MCF 10A (cell line): ENCODE results near the gene ST3GAL5. TPM values are rescaled to one million over a fixed set of nuclear protein-coding genes. Genes with fewer than 3 reads are reported as not detected.

Source experiments
- BruUV-seq: library from RNA; stranded (reverse); fragments of 400-500 nt; replicated peaks from 2 replicates; lab custom pipeline; 2021; lab: Mats Ljungman, UMichigan
- CTCF ChIA-PET: fragments of 300-600 bp; sonication (Branson Sonifier 250); formaldehyde crosslinking; extraction: SDS; loops from one replicate; lab custom pipeline; 2021; ENCODE audit warnings: antibody characterized with exemption, inconsistent platforms; lab: Yijun Ruan, JAX
- POLR2A ChIA-PET: fragments of 300-600, 350-650 bp; sonication (Branson Sonifier 250); formaldehyde crosslinking; extraction: SDS; loops from one replicate; lab custom pipeline; 2020; ENCODE audit warnings: antibody characterized with exemption, inconsistent platforms; lab: Yijun Ruan, JAX
- DNase-seq: peaks from one replicate; pipeline ENCODE4 v3.0.0-alpha.2; 2018; ENCODE audit not compliant: unreplicated experiment
- H3K27ac Mint-ChIP-seq: one replicate; pipeline ENCODE4 v1.8.0; 2022; ENCODE audit warnings: mild to moderate bottlenecking, low read depth, mixed read lengths; ENCODE audit not compliant: unreplicated experiment
- H3K27me3 Mint-ChIP-seq: one replicate; pipeline ENCODE4 v1.8.0; 2022; ENCODE audit warnings: mixed read lengths; ENCODE audit not compliant: insufficient read depth, unreplicated experiment
- H3K36me3 Mint-ChIP-seq: one replicate; pipeline ENCODE4 v1.8.0; 2022; ENCODE audit warnings: mild to moderate bottlenecking, moderate library complexity, mixed read lengths; ENCODE audit not compliant: insufficient read depth, unreplicated experiment
- H3K4me1 Mint-ChIP-seq: one replicate; pipeline ENCODE4 v1.8.0; 2022; ENCODE audit warnings: mixed read lengths; ENCODE audit not compliant: insufficient read depth, unreplicated experiment
- H3K4me3 Mint-ChIP-seq: one replicate; pipeline ENCODE4 v1.8.0; 2022; ENCODE audit warnings: mild to moderate bottlenecking, moderate library complexity, mixed read lengths; ENCODE audit not compliant: unreplicated experiment
- H3K9me3 Mint-ChIP-seq: one replicate; pipeline ENCODE4 v1.8.0; 2022; ENCODE audit warnings: mixed read lengths; ENCODE audit not compliant: unreplicated experiment
- intact Hi-C: fragments of 100-400 bp; cut with micrococcal nuclease; formaldehyde crosslinking; loops from 2 replicates; pipeline ENCODE4 v1.14.1; 2022
- total RNA-seq: library from RNA; stranded (reverse); gene quantifications from 2 replicates; pipeline ENCODE4 v1.2.3, GENCODE V29; 2022
- TF ChIP-seq, protein P1 (sequence below): fragments of 200-600 bp; IDR thresholded peaks from one replicate; pipeline ENCODE4 v1.8.0; 2022; ENCODE audit warnings: antibody characterized with exemption, mild to moderate bottlenecking; ENCODE audit not compliant: unreplicated experiment

The ST3GAL5 gene
- total RNA-seq, 1 experiment from 2014 or later, result 2.3 TPM

DNA sequence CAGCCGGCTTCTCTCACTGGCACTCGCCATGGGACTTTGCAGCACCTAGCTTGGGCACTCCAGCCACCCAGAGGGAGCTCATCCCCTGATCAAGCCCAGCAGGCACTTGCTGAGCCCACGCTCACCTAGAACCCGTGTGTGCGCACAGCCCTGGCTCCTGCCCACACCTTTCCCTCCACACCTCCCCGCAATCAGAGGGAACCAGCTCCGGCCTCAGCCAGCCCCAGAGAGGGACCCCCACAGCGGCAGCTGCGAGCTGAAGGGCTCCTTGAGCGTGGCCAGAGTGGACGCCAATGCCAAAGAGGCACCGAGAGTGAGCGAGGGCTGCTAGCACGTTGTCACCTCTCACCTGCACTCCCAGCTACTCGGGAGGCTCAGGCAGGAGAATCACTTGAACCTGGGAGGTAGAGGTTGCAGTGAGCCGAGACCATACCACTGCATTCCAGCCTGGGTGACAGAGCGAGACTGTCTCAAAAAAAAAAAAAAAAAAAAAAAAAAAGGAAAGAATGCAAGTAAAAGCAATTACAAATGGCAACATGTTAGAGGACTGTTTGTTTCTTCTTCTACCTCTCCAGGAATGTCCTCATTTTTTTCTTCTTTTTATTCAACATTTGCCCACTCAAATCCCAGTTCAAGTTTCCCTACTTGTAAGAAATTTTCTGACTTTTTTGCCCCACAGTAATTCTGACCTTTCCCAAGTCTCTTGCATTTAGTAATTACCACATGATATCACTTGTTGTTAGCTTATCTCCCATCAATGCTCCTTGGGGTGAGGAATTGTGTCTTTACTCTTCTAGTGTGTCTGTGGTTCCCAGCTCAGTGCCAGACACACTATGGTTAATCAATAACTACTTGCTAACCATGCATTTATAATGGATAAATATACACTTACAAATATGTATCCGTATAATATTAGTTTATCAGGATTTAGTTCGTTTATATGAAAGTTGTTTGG is 40.6 kb upstream of the ST3GAL5 start:
- H3K27me3 Mint-ChIP-seq, result no peaks in the 10 kb centered on the region
- ChIA-PET CTCF (interaction anchor here (0.6 to 1.9 kb wide), 8 partner anchors 7 to 1349 kb away, joined by 3 to 9 read pairs (median 4); partner anchors contain the start of gene ST3GAL5), POLR2A (interaction anchor here (0.6 to 2.7 kb wide), 9 partner anchors 10 to 314 kb away, joined by 3 to 10 read pairs (median 4); partner anchors contain the start of gene PTCD3)
- H3K27ac Mint-ChIP-seq, result no peak overlapping the region
- BruUV-seq, result no TSS peak
- no peaks in the 10 kb centered on the region for H3K36me3 Mint-ChIP-seq
- TF ChIP-seq, protein P1, sequence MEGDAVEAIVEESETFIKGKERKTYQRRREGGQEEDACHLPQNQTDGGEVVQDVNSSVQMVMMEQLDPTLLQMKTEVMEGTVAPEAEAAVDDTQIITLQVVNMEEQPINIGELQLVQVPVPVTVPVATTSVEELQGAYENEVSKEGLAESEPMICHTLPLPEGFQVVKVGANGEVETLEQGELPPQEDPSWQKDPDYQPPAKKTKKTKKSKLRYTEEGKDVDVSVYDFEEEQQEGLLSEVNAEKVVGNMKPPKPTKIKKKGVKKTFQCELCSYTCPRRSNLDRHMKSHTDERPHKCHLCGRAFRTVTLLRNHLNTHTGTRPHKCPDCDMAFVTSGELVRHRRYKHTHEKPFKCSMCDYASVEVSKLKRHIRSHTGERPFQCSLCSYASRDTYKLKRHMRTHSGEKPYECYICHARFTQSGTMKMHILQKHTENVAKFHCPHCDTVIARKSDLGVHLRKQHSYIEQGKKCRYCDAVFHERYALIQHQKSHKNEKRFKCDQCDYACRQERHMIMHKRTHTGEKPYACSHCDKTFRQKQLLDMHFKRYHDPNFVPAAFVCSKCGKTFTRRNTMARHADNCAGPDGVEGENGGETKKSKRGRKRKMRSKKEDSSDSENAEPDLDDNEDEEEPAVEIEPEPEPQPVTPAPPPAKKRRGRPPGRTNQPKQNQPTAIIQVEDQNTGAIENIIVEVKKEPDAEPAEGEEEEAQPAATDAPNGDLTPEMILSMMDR, result no peak
- DNase-seq, result no peak
- intact Hi-C loops, result no loop called here
- peaks cover 50% of the 10 kb centered on the region for H3K4me1 Mint-ChIP-seq
- no peaks in the 10 kb centered on the region for H3K9me3 Mint-ChIP-seq
- H3K4me3 Mint-ChIP-seq, result no peak overlapping the region

DNA sequence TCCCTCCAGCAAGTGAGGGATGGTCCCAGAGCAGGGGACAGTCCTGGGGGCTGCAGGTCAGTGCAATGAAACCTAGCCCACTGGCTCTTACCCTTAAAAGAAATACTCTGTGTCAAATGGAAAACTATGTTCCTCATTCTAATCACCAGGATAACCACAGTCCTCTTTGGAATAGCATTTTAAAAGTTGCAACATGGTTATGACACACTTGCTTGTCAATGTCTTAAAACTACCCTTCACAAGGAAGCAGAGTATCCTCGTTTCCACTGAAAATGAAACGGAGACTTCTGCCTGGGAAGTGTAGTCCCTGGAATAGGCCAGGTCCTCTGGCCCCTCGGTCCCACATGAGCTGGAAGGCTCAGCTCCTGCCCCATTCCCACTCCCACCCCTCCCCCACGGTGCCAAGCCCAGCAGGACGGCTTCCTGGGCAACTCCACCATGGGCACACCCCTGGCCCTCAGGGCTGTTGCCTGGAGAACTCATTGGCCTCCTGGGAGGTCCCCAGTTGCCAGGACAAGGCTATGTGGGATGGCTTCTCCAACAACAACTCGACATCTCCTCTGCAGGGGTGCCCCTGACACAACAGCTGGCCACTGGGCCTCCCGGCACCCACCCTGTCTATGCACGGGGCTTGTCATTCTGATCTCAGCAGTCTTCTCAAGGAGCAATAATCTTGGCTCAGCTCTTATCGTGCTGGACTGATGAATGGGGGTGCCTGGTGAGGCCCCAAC is 38.3 kb upstream of the ST3GAL5 start:
- Mint-ChIP-seq H3K27ac (peak overlapping the region; percentile 65), H3K4me1 (peaks cover 44% of the 10 kb centered on the region), H3K9me3 (no peaks in the 10 kb centered on the region), H3K4me3 (no peak overlapping the region), H3K27me3 (no peaks in the 10 kb centered on the region), H3K36me3 (no peaks in the 10 kb centered on the region)
- DNase-seq, result peak; percentile 63
- BruUV-seq, result no TSS peak
- intact Hi-C loops, result no loop called here
- ChIA-PET POLR2A (interaction anchor here (0.8 to 1.4 kb wide), 2 partner anchors 19 to 33 kb away, joined by 3 to 5 read pairs; no protein-coding TSS in a partner anchor), CTCF (interaction anchor here (1.9 kb wide), 1 partner anchor 38 kb away, joined by 7 read pairs; the partner anchor contains the start of gene ST3GAL5)
- TF ChIP-seq, protein P1, result no peak

DNA sequence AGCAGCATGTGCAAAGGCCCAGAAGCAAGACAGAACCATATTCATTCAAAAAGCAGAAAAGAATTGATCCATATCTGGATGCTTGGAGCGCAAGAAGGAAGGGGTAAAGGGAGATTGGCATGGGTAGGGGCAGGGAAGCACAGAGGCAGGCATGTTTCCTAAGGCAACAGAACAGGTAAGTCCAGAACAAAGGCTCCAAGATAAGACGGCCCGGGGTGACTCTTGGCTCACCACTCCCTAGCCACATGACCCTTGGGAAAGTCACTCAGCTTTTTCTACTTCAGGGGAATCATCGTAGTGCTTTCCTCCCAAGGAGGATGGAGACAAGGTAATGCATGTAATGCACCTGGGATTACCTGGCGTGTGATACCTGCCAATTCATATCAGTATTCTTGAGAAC is 37.7 kb upstream of the ST3GAL5 start:
- intact Hi-C loops, result no loop called here
- DNase-seq, result no peak
- Mint-ChIP-seq H3K36me3 (no peaks in the 10 kb centered on the region), H3K4me3 (peak overlapping the region; percentile 31), H3K4me1 (peaks cover 49% of the 10 kb centered on the region), H3K9me3 (no peaks in the 10 kb centered on the region), H3K27ac (peak overlapping the region; percentile 9), H3K27me3 (no peaks in the 10 kb centered on the region)
- TF ChIP-seq, protein P1, result no peak
- BruUV-seq, result no TSS peak
- POLR2A ChIA-PET, result interaction anchor here (0.6 kb wide), 1 partner anchor 88 kb away, joined by 3 read pairs; no protein-coding TSS in a partner anchor
- CTCF ChIA-PET, result no interaction called here
